ENCODE results near the gene DHPS.
"Not testable (repeated sequence)": the region's sequence is repeated elsewhere in the genome, so short reads cannot be mapped to it uniquely, and the experiment has no call there.

DHPS gene

DNA sequence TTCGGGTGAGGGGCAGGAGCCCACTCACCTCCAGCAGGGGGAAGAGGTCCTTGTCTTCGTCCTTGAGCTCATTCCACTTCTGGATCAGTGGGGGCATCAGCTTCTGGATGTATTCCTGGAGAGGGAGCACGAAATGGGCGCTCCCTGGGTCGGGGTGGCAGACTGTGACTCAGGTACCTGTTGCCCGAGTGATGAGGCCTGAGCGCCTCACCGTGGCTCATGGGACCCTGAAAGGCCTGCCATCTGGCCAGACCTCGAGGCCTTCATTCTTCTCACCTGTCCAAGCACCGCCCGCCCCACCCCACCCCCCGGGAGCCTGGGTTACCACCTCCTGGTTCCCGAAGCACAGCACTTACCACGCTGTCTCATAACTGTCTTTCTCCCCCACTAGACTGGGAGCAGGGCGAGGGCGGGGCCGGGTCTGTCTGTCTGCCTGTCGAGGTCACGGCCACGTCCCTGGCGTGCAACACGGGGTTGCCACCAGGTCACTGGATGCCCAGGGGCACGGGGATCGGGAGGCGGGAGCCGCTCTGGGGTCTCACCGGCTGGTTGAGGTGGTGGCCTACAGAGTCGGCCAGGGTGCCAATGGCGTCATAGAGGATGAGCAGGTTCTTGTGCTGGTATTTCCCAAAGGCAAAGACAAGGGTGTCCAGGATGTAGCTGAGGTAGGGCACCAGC is 24.1 kb upstream of the DHPS start:
- DNase-seq (ENCODE audit: low spot score) = no peak

DNA sequence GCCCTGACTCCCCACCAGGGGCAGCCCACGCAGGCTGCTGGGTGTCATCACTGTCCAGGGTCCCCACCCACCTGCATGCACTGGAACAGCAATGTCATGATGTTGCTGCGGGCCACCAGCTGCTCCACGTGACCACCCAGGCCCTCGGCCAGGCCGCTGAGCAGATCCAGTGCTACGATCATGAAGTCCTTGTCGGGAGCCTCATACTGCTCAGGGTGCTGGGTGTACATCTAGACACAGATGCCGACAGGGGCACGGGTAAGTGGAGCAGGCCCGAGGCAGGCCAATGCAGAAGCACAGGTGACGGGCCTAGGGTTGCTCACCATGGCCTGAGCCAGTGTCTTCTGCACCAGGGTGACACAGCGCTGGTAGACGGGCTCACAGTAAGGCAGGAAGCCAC is 23.5 kb upstream of the DHPS start:
- no peak for DNase-seq (ENCODE audit: low spot score)

GRCh38 chr19:12703046-12703445 is 21.4 kb upstream of the DHPS start:
- no peak for DNase-seq (ENCODE audit: low spot score)

GRCh38 chr19:12701596-12702282 is 20.1 kb upstream of the DHPS start:
- DNase-seq (ENCODE audit: low spot score) = no peak

DNA sequence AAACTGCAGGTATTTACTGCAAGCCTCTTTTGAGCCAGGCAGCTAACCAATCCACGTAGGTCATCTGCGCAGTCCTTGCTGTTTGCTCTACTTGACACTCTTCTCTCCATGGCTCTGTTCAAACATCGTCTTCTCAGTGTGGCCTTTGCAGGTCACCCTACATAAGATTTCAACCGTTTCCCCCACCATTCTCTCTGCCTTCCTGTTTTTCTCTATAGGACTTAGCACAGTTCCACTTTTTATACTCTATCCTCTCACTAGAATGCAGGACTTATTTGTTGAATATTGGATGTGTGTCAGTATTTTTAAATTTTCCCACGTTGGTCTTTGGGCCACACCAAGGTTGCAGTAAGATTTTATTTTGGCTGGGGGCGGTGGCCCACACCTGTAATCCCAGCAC is 16.5 kb upstream of the DHPS start:
- no peak for DNase-seq (ENCODE audit: low spot score)

DNA sequence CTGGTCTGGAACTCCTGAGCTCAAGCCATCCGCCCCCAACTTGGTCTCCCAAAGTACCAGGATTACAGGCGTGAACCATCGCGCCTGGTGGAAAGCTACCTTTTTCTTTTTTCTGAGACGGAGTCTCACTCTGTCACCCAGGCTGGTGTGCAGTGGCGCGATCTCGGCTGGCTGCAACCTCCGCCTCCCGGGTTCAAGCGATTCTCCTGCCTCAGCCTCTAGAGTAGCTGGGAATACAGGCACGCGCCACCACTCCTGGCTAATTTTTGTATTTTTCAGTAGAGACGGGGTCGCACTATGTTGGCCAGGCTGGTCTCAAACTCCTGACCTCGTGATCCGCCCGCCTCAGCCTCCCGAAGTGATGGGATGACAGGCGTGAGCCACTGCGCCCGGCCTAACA is 15.7 kb upstream of the DHPS start:
- DNase-seq (ENCODE audit: low spot score) = not testable (repeated sequence)

- DNase-seq (ENCODE audit: low spot score) = peak; percentile 96
These were observed 15.0 kb upstream of the DHPS start, which contains the start of gene FBXW9 for GRCh38 chr19:12696366-12697335. Gene FBXW9 (minus strand): TSS chr19:12696631. CDS start chr19:12696581, 50 bp downstream.

DNA sequence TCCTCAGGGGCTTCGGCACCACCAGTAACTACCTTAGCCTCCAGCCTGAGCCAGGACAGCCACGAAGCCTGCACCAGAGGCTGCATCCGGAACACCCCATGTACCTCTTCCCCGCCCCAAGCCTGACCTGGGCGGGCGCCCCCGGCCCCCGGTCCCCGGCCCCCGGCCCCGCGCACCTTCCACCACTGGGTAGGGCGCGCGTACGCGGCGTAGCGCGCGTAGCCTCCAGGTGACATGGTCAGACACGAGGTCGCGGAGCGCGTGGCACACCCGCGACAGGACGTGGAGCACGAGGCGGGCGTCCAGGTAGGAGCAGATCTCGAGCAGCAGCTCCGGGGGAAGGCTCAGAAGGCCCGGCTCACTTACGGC is 14.3 kb upstream of the DHPS start:
- DNase-seq (ENCODE audit: low spot score) = no peak

DNA sequence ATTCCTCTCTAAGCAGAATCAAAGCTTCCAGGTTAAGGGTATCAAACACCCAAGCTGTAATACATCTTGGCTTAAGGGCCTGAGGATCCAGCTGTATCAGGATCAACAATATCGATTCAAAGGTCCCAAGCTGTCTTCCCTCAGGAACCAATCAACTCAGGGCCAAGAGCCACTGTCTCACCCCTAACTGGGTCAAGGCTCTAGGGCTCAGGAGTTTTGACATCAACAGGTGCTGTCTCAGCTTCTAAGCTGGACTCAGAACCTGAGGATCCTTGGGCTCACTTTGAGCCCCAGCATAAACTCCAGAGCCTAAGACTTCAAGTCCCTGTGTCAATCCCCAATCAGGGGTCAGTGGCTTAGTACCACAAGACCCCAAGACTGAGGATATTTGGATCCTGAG is 13.8 kb upstream of the DHPS start:
- DNase-seq (ENCODE audit: low spot score) = peak; percentile 8

GRCh38 chr19:12695096-12695495 is 13.4 kb upstream of the DHPS start:
- no peak for DNase-seq (ENCODE audit: low spot score)

DNA sequence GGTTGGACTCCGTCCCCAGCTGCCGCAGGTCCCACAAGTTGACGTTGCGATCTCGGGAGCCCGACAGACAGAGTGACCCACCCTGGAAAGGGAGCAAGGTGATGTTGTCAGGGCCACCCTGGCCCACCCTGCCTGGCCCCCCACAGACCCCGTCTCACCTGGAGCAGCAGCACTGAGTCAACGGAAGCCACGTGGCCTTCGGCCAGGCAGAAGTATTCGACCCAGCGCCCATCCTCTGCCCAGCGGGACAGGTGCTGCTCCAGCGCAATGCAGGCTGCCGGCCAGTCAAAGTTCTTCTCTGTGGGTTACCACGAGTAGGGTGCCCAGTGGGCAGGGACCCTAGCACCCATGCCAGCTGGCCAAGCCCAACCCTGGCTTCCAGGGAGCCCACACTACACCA is 13.0 kb upstream of the DHPS start:
- DNase-seq (ENCODE audit: low spot score) = no peak

- no peak for DNase-seq (ENCODE audit: low spot score)
These were observed 11.3 kb upstream of the DHPS start for GRCh38 chr19:12692960-12693359.

- no peak for DNase-seq (ENCODE audit: low spot score)
These were observed 8.0 kb upstream of the DHPS start for GRCh38 chr19:12689581-12690216.

- DNase-seq (ENCODE audit: low spot score) = no peak
These were observed 7.3 kb upstream of the DHPS start for GRCh38 chr19:12689012-12689411.

- DNase-seq (ENCODE audit: low spot score) = no peak
These were observed 6.0 kb upstream of the DHPS start, which contains the start of gene GNG14 for GRCh38 chr19:12687496-12688196. Gene GNG14 (plus strand): TSS chr19:12687998. CDS start chr19:12688049, 51 bp downstream.

- DNase-seq (ENCODE audit: low spot score) = no peak
These were observed 4.2 kb upstream of the DHPS start for GRCh38 chr19:12685831-12686230.

GRCh38 chr19:12680034-12680433 is 1.6 kb downstream of the DHPS start:
- DNase-seq (ENCODE audit: low spot score) = no peak

DNA sequence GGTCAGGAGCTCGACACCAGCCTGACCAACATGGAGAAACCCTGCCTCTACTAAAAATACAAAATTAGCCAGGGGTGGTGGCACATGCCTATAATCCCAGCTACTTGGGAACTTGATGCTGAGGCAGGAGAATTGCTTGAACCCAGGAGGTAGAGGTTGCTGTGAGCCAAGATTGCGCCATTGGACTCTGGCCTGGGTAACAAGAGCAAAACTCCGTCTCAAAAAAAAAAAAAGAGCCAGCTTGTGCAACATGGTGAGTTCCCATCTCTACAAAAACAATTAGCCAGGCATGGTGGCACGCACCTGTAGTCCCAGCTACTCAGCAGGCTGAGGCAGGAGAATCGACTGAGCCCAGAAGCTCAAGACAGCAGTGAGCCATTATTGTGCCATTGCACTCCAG is 3.6 kb downstream of the DHPS start:
- DNase-seq (ENCODE audit: low spot score) = not testable (repeated sequence)

GRCh38 chr19:12676928-12677327 is 4.8 kb downstream of the DHPS start:
- DNase-seq (ENCODE audit: low spot score) = no peak

DNA sequence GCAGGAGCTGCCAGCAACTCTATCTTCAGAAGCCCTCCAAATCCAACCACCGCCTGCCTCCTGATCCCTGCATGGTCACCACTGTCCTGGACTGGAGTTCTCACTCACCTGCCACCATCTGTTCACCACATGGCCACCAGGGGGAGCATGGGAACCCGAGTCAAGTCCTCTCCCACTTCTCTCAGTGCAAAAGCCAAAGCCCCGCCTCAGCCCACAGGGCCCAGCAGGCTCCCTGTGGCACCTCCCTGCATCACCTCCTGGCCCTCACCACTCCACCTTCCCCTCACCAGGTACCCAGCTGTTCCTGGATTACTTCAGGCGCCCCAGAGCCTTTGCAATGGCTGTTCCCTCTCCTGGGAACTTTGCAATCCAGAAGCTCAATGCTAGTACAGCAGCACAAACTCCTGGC is 5.3 kb downstream of the DHPS start:
- peak; percentile 87 for DNase-seq (ENCODE audit: low spot score)

DNA sequence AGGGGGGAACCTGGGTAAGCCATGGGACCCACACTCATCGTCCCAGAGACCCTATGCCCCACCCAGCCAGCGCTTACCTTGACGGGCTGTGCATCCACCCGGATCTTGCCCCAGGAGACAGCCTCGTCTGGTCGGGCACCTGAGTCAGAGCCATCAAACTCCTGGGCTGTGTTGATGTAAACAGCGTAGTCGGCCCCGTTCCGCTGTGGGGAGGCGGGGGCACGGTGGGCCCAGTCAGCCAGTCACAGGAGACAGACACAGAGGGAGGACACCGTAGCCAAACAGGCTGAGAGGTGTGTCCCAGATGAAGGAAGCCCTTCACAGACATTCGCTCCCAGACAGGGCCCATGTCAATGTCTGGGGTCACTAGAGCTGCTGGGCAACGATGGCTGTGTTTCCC is 5.7 kb downstream of the DHPS start:
- no peak for DNase-seq (ENCODE audit: low spot score)
